IPS DF 19.7 (cell line): ENCODE results near the gene OR9Q1.
"Not testable (repeated sequence)": the region's sequence is repeated elsewhere in the genome, so short reads cannot be mapped to it uniquely, and the experiment has no call there.

Experiments used
- DNase-seq: peaks from one replicate; pipeline ENCODE4 v3.0.0-alpha.2; 2013; ENCODE audit warnings: low read depth, low spot score

Gene OR9Q1, protein sequence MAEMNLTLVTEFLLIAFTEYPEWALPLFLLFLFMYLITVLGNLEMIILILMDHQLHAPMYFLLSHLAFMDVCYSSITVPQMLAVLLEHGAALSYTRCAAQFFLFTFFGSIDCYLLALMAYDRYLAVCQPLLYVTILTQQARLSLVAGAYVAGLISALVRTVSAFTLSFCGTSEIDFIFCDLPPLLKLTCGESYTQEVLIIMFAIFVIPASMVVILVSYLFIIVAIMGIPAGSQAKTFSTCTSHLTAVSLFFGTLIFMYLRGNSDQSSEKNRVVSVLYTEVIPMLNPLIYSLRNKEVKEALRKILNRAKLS

DNA sequence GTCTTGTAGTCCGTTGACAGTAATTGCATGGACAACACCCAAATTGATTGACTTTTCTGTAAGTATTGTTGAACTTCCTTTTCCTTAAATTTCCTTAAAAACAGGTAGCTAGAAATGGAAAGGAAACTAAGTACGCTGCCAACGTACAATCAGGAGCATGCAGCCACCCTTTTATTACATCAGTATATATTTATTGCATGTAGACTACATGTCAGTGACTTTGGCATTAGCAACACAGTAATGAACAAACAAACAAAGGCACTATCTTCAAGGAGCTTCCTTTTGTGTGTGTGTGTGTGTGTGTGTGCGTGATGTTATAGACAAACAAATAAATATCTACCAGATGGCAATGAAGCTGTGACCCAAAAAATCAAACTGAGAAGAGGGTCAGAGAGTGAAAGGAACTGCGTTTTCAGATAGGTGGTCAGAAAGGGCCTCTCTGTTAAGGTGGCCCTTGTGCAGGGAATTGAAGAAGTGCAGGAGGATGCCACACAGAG lies at the start of gene OR9Q1:
Gene OR9Q1 (plus strand): TSS at position 447 of the 497 bp plus-strand sequence. CDS start 155,564 bp downstream, outside the sequence.
- DNase-seq, result no peak

DNA sequence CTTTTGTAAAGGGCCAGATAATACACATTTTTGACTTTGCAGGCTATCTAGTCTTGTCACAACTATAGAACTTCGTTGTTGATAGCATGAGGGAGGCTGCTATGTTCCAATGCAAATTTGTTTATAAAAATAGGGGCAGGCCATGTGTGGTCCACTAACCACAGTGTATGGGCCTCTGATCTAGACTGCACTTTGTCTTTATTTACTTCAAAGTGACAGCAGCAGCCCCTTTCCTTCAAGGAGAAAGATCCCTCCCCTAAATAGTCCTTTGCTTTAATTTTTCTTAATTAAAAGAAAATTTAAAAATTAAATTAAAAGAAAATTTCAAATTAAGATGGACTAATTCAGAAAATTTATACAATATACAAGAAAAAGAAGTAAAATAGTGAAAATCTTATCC lies 49.5 kb upstream of the OR9Q1 start:
- DNase-seq, result no peak

DNA sequence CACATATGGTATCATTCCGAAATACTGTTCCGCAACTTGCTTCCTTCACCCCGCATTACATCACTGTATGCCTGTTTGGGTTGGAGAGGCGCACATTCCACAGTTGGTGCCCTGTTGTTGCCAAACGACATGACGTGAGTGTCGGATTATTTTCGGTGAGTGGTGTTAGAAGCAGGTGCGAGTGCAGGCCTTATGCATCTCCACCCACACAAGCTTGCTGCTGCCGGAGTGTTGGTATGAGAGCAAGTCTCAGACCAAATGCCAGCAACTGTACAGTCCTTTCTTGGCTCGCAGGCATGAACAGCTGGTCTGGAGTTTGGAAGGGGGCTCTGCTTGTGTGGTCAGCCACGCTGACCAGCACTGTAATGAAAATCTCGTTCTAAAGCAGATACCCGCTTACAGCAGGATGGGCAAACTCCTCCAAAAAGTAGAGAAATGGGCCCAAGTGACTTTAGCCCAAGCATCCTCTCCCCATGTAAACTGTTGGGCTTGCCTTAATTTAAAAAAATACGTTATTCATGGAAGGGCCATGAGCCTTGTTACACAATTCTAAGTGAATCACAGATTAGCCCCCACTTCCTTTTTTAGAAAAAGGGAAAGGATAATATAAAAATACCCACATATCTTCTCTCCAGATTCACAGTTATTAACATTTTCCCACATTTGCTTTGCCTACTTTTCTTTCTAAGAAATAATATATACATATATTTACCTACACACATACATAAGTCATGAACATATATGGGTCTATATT lies 48.7 kb upstream of the OR9Q1 start:
- DNase-seq, result no peak

DNA sequence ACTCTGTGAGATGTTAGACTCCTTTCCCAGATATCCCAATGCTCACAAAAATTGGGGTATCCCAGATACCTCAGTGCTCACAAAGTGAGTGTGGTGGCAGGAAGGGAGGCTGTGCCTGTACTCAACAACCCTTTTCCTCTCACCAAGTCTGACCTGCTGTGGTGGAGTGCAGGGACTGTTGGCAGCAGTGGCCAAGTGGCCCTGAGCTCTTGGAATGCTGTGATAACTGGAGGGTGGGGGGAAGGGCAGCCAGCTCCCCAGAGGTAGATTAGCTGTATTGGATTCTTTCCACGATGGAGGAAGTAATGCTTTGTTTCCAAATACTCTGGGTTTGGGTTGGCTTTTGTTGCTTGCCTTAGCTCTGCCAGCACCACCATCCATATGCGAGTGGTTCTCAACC lies 46.0 kb upstream of the OR9Q1 start:
- DNase-seq, result no peak

DNA sequence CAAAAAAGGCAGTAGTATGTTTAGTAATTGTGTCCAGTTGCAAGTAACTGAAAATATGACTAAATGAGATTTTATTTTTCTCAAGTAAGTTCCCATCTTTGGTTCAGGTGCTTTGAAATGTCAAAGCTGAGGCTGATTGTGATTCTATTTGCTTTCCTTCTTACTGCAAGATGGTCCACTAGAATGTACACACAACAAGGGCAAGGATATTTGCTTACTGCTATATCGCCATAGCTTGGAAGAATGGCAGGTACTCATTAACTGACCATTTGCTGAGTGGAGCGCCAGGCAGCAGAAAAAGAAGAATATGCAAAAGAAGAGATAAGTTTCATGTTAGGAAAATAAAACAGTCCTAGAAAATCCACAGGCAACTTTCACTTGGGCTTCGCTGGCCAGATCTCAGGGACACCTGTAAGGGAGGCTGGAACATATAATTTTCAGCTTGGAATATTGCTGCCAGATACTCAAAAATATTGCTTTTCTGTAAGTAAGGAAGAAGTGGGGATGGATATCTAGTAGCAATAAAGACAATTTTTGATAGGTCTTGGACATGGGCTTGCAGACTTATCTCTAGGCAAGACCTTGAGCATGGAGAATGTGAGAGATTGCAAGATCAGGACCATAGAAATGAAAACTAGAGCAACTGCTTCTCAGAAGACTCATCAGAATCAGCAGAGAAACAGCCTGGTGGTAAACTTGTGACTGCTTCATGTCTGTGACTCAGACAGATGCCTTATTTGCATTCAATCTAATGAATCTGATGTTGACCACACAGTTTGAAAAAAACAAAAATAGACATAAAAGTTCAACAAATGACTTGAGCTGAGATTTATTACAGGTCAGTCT lies 44.8 kb upstream of the OR9Q1 start:
- no peak for DNase-seq

DNA sequence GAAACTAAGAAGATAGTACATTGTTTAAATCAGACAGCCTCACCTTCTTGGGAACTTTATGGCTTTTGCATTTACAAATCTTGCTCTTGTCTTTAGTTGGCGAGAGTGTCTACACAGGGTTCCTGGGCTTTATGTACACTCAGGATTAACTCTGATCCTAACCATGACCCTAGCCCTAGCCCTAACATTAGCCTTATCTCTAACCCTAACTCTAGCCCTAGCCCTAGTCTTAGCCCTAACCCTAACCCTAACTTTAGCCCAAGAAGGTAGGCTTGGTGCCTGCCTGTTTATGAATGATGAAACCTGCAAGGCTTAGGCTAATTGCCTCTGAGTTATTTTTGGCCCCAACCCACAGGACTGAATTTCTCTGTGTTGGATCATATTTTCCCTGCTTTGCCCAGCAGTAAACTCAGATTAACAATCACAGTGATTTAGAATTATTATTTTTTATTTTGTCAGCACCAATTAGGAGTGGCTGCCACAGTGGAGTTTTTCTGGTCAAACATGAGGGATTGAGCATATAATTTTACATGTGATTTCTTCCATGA lies 44.1 kb upstream of the OR9Q1 start:
- no peak for DNase-seq

DNA sequence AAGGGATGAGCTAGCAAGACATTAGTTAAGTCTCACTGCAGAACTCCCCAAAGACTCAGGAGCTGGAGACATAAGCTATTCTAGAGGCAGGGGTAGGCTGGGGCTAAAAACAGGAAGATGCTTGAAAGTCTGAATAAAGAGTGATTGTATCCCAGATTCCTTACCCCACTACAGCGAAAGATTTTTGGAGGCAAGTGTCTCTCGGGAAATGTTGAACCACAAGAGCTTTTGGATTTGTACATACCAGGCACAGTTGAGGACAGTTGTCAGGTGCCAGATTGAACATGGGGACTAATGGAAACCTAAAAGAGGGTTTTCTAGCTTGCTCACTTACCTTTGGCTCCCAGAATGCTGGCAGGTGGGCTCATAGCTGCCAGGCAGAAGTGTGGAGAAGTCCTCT lies 43.5 kb upstream of the OR9Q1 start:
- no peak for DNase-seq

DNA sequence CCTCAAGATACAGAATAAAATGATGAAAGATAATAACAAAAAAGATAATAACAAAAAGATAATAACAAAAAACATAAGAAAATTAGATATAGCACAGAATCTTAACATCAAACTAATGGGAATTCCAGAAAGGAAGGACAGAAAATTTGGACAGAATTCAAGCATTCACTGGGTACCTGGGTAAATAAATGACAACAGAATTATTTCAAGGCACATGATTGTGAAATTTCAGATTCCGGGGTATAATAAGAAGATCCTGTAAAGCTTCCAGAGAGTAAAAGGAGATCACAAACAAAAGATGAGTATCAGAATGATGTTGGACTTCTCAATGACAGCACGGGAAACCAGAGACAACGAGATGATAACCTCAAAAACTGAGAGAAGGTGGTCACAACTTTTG lies 42.1 kb upstream of the OR9Q1 start:
- no peak for DNase-seq

DNA sequence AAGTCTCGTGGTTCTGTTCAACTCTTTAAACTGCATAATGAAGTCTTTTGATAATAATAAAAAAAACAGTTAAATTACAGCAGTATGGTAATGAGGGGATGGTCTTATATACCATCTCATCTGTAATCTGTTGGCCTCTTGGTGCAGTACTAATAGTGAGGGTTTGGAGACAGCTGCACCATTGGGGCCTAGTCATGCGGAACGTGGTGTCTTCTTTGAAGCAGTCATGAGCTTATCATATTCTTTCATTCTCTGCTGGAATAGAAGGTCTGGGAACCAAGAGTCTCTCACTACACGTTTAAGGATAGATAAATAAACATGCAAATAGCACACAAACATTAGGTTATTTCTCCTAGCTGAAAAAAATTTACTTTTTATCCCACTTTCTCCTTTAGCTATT lies 40.9 kb upstream of the OR9Q1 start:
- no peak for DNase-seq

DNA sequence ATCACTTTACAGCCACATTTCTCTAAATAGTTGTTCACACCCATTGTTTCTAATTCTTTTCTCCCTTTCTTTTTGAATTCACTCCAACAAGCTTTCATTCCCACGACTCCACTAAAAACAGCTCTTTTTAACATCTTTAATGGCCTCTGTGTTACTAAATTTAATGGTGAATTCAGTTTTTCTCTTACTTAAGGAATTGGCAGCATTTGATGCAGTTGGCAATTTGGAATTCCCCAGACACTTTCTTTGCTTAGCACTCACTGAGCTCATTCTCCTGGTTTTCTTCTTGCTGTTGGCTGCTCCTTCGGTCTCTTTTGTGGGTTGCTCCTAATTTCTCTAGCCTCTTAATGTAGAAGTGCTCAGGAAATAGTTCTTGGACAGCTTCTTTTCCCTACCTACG lies 40.5 kb upstream of the OR9Q1 start:
- DNase-seq, result no peak

DNA sequence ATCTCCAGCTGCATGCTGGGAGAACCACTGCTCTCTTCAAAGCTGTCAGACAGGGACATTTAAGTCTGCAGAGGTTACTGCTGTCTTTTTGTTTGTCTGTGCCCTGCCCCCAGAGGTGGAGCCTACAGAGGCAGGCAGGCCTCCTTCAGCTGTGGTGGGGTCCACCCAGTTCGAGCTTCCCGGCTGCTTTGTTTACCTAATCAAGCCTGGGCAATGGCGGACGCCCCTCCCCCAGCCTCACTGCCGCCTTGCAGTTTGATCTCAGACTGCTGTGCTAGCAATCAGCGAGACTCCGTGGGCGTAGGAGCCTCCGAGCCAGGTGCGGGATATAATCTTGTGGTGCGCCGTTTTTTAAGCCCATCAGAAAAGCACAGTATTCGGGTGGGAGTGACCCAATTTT lies 24.2 kb upstream of the OR9Q1 start:
- not testable (repeated sequence) for DNase-seq

DNA sequence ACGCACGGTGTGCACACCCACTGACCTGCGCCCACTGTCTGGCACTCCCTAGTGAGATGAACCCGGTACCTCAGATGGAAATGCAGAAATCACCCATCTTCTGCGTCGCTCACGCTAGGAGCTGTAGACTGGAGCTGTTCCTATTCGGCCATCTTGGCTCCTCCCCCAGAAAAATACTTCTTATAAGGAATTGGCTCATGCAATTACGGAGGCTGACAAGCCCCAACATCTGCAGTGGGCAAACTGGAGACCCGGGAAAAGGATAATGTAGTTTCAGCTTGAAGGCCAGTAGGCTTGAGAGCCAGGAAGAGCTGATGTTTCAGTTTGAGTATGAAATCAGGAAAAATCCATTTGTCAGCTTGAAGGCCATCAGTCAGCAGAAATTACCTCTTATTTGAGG lies 23.7 kb upstream of the OR9Q1 start:
- DNase-seq, result not testable (repeated sequence)

DNA sequence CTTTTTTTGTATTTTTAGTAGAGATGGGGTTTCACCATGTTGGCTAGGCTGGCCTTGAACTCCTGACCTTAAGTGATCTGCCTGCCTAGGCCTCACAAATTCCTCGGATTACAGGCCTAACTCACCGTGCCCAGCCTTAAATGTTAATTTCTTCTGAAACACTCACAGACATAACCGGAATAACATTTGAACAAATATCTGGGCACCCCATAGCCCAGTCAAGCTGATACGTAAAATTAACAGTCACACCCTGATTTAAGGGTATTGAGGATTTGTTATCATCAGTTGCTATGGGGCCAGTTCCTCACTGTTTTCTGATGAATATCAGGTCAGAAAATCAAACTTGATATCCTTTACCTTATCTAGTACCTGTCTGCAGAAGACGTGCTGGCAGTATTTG lies 23.0 kb upstream of the OR9Q1 start:
- DNase-seq, result no peak

DNA sequence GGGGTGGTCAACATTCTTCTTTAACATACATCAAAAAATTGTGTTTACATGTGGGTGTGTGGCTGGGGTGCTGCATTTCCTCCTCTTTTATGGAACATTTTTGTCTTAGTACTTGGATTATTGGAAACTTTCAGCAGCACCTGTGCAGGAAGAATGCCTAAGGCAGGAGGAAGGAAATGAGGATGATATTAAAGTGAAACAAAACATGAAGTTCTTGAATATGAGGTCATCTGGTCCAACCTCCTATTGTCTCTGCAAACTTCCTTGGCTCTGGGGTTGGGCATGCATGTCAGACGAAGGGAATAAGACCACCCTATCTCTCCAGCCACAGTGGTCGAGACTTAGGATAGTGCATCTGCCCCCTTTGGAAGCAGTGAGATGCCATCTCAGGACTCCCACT lies 20.6 kb upstream of the OR9Q1 start:
- no peak for DNase-seq

DNA sequence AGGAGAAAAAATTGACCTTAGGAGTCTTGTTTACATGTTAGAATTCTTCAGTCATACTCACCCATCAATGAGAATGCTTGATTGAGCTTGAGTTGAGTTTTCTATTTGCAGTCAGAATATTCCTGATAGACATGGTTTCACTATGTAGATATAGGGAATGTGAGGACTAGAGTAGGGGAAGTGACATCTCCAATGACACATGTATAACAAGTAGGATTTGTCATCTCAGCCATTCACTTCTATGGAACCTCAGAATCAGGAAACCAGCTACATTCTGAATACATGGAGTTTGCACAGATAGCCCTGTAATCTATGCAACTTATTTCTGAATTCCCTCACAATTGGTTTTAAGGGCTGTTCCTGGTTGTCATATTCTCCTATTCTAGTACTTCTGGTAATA lies 20.1 kb upstream of the OR9Q1 start:
- DNase-seq, result no peak

DNA sequence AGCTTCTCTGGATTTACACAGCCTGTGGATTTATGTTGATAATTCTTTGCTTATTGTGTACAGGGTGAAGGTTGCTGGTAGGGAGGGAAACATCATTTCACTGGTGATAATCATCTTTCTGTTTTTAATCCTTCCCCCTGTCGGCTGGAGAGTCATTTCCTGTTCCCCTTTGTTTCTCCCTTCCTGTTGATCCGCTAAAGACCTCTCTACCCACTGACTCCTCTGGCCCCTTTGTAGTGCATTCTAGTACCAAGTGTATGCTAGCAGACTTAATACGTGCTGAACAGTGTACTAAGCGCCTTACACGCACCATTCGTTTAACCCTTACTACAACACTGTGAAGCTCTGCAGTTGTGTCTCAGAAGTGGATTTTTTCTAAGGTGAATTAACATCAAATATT lies 19.0 kb upstream of the OR9Q1 start:
- no peak for DNase-seq

DNA sequence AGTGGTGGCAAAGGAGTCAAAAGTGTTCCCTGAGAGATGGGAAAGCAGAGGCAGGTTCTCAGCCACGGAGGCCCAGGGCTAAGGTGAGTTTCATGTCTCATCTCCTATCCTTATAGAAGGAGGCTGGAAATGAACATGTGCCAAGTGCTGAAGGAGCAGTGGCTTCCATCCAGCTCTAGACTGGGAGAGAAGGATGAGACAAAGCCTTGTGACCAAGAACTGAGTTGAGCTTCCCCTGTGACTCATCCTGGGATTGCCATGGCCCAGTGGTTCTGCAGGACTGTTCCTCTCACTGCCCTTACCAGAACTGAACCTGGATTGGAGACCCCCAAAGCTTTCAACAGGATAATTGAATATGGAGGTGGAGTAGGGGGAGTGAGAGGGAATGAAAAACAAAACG lies 16.7 kb upstream of the OR9Q1 start:
- DNase-seq, result no peak

DNA sequence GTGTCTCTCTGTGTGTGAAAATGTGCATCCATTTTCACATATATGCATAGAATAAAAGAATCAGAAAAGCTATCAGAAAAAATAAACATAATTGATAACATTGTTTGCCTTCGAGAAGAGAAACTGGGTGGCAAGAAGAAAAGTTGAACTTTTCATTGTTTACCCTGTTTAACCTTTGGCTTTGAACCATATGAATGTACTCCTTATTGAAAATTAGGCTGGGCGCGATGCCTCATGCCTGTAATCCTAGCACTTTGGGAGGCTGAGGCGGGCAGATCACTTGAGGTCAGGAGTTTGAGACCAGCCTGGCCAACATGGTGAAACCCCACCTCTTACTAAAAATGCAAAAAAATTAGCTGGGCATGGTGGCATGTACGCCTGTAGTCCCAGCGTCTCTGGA lies 11.9 kb upstream of the OR9Q1 start:
- DNase-seq, result no peak

DNA sequence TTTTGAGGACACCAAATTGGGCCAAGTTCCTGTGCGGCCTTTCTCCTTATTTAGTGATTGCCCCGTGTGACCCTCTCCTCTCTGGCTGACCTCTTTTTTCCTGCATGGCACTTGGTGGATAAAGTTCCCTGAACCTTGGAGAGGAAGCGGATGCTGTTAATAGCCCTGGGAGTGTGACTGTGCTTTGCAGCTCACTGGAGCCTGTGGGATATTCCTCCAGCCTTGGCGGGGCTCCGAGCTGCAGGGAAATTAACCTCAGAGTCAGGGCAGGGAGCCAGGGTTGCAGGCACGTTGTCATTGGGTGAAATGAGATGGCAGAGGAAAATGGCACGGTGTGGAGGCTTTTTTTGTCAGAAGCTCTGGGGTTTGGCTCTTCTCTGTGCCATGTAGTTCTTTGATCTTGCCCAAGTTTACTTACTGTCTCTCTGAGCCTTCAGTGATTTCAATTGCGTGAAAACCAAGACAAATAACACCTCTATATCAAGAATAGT lies 965 bp downstream of the OR9Q1 start:
- no peak for DNase-seq

DNA sequence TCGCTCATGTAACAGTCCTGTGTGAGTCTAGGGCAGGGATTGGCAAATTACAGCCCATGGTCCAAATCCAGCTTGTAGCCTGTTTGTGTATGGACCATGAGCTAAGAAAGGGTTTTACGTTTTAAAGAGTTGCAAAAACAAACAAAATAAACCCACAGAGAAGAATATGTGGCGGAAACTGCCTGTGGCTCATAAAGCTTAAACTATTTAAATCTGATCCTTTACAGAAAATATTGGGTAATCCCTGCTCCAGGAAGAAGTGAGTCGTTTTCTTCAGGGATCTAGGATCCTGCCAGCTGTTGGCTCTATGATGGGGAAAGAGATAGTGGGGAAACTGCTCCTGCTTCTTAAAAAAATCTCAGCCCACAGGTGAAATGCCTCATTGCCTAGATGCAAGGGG lies 3.7 kb downstream of the OR9Q1 start:
- no peak for DNase-seq

DNA sequence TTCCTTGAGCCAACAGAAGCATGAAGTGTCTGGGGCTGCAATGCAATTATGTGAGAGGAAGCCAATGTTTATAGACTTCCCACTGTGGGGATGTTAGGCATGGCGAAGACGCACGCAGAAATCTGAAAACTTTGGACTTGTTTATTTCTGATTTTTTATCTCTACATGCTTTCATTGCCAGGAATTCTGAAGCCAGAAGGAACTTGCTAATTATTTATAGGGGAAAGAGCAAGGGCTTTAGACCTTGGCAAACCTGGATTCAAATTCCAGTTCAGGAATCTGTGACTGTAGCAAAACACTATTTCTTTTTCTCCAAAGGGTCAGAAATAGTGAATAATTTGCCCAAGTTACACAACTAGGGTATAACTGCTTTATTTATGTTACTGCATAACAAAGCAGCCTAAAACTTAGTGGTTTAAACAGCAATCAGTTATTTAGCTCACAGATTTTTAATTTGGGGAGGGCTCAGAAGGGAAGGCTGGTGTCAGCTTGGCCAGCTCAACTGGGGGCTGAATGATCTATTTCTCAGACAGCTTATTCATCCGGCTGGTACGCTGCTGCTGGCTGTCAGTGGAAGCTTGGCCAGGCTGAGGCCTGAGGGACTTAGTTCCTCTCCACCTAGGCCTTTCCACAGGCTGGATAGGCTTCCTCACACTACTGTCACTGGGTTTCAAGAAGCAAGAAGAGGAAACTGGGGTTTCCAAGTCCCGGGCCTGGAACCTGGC lies 5.2 kb downstream of the OR9Q1 start:
- no peak for DNase-seq
